Stomach (tissue), 9 donors: ENCODE results near the gene ARHGAP33. TPM values are rescaled to one million over a fixed set of nuclear protein-coding genes. Genes with fewer than 3 reads are reported as not detected.
"Not testable (repeated sequence)": the region's sequence is repeated elsewhere in the genome, so short reads cannot be mapped to it uniquely, and the experiment has no call there.

Experiments used
- DNase-seq, 2 donors: peaks; one replicate each; pipeline versions ENCODE4 v3.0.0 to v3.0.0-alpha.2; 2013 to 2019
- H3K27ac ChIP-seq, 5 donors: fragments of 200-600 bp in 4 of 5; sonication (generic) in 4 of 5; one replicate each; pipeline ENCODE4 v1.5.1; 2013 to 2019; ENCODE audit warnings: mild to moderate bottlenecking in 1 of 5, moderate library complexity in 1 of 5
- H3K27me3 ChIP-seq, 3 donors: fragments of 200-600 bp; sonication (generic); one replicate each; pipeline ENCODE4 v1.5.1; 2017 to 2019; ENCODE audit warnings: mixed run types in 1 of 3
- H3K36me3 ChIP-seq, 4 donors: fragments of 200-600 bp; sonication (generic); 1 replicate in 3 of 4; 2 replicates in 1 of 4; pipeline ENCODE4 v1.5.1; 2016 to 2019
- H3K4me1 ChIP-seq, 4 donors: fragments of 200-600 bp; sonication (generic); one replicate each; pipeline ENCODE4 v1.5.1; 2016 to 2019
- H3K4me3 ChIP-seq, 4 donors: fragments of 200-600 bp; sonication (generic) in 3 of 4; one replicate each; pipeline ENCODE4 v1.5.1; 2016 to 2019; ENCODE audit warnings: mild to moderate bottlenecking in 1 of 4
- H3K9me3 ChIP-seq, 4 donors: fragments of 200-600 bp; sonication (generic); one replicate each; pipeline ENCODE4 v1.5.1; 2016 to 2019
- EP300 ChIP-seq: sonication (generic); formaldehyde crosslinking; IDR thresholded peaks from one replicate; pipeline ENCODE4 v1.6.1; 2017; ENCODE audit warnings: antibody characterized with exemption
- POLR2A ChIP-seq, 4 donors: fragments of 450-650 bp; IDR thresholded peaks; one replicate each; pipeline ENCODE4 v1.6.1; 2016; ENCODE audit warnings: antibody characterized with exemption in 4 of 4, control low read depth in 2 of 4, mild to moderate bottlenecking in 1 of 4, moderate library complexity in 1 of 4
- POLR2AphosphoS5 ChIP-seq, 3 donors: sonication (generic); formaldehyde crosslinking; IDR thresholded peaks; one replicate each; pipeline ENCODE4 v1.6.1; 2016; ENCODE audit warnings: antibody characterized with exemption in 3 of 3
- WGBS, 5 donors: extraction: QIAGEN DNeasy Blood & Tissue Kit in 3 of 5; methylation state at CpG; one replicate each; pipeline versions ENCODE4 v1.1.5 to v1.1.7; 2013 to 2018; 5-methylcytosine and 5-hydroxymethylcytosine counted together
- intact Hi-C: fragments of 100-400 bp; cut with DNase I; formaldehyde crosslinking; loops from one replicate; pipeline ENCODE4 v1.15.1; 2023; ENCODE audit warnings: low total_unique reads
- polyA plus RNA-seq, 3 donors: library from polyadenylated mRNA; stranded (reverse); fragments of 200-250 nt; gene quantifications; one replicate each; pipeline ENCODE4 v1.2.3, GENCODE V29; 2013
- total RNA-seq, 5 donors: library from RNA; depleted of rRNA; stranded (reverse); fragments of >200 nt; gene quantifications; one replicate each; pipeline versions ENCODE4 v1.1.0 to v1.2.3, GENCODE V29; 2014 to 2016
- TF ChIP-seq, protein P1 (sequence below), 7 experiments: fragments of 450-650 bp in 4 of 7; fragments of 200-600 bp in 3 of 7; sonication (generic) in 3 of 7; IDR thresholded peaks; one replicate each; pipeline ENCODE4 v1.5.1; 2016 to 2019; ENCODE audit warnings: antibody characterized with exemption in 7 of 7, control low read depth in 2 of 7, mild to moderate bottlenecking in 1 of 7
- donor health status: healthy with polysubstance abuse.
- donor health status: Bipolar disorder and iron deficiency.
- donor health status: healthy.

ARHGAP33 gene
- total and polyA plus RNA-seq, 8 donors, result 1.4 to 73.6 (median 12.2) TPM

DNA sequence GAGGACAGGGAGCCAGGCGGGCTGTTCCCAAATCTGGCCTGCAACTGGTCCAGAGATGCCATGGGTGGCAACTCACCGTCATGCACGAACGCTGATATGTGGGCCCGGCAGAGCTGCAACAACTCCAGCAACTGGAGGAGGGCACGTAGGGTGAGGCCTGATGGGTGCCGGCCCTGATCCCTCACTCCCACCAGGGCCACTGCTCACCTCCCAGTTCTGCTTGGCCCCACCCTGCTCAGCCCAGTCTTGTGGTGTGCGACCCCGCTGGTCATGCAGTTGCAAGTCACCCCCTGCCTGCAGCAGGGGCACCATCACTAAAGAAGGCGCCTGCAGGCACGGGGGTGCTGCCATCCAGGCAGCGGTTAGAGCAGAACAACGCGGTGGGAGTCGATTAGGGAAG is 16.9 kb downstream of the ARHGAP33 start:
- H3K9me3 ChIP-seq, result no peaks in the 10 kb centered on the region
- H3K4me1 ChIP-seq, result peaks cover 0 to 5% (median 0%) of the 10 kb centered on the region in 4 donors
- DNase-seq, result no peak
- WGBS, 5 donors, result 85 to 91% (median 88%) methylated on average over 9 to 15 of the region's 15 CpGs
- H3K36me3 ChIP-seq, result peaks cover 0 to 4% (median 3%) of the 10 kb centered on the region in 4 donors
- no peak overlapping the region for H3K27ac ChIP-seq
- TF ChIP-seq POLR2A (IDR thresholded peaks at IDR 0.05) (no peak), EP300 (no peak), POLR2AphosphoS5 (IDR thresholded peaks at IDR 0.05) (no peak)
- TF ChIP-seq, protein P1, sequence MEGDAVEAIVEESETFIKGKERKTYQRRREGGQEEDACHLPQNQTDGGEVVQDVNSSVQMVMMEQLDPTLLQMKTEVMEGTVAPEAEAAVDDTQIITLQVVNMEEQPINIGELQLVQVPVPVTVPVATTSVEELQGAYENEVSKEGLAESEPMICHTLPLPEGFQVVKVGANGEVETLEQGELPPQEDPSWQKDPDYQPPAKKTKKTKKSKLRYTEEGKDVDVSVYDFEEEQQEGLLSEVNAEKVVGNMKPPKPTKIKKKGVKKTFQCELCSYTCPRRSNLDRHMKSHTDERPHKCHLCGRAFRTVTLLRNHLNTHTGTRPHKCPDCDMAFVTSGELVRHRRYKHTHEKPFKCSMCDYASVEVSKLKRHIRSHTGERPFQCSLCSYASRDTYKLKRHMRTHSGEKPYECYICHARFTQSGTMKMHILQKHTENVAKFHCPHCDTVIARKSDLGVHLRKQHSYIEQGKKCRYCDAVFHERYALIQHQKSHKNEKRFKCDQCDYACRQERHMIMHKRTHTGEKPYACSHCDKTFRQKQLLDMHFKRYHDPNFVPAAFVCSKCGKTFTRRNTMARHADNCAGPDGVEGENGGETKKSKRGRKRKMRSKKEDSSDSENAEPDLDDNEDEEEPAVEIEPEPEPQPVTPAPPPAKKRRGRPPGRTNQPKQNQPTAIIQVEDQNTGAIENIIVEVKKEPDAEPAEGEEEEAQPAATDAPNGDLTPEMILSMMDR (IDR thresholded peaks at IDR 0.05), result no peak
- intact Hi-C loops, result no loop called here
- H3K4me3 ChIP-seq, result no peak overlapping the region
- peaks cover 0 to 25% (median 10%) of the 10 kb centered on the region in 3 donors for H3K27me3 ChIP-seq

DNA sequence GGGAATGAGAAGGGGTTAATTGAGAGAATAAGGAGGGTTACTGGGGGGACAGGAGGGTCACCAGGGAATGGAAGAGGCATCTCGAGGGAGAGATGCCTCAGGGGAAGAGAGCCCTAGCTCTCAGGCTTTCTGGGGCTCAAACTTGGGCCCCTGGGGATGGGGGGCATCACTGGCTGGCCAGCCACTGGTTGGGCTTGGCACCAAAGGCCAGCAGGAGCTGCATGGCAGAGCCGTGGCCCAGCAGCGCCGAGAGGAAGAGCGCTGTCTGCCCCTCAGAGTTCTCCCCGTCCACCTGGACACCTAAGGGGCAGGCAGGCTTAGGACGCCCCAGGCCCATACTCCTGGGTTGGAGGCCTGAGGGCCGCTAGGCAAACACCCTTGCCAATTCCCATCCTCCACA is 17.5 kb downstream of the ARHGAP33 start:
- no peak for DNase-seq
- TF ChIP-seq POLR2AphosphoS5 (IDR thresholded peaks at IDR 0.05), result no peak
- TF ChIP-seq EP300, result no peak
- no peak for TF ChIP-seq POLR2A (IDR thresholded peaks at IDR 0.05)
- TF ChIP-seq, protein P1 (IDR thresholded peaks at IDR 0.05), result no peak
- Histone ChIP-seq H3K9me3 (no peaks in the 10 kb centered on the region), H3K4me3 (no peak overlapping the region), H3K4me1 (peaks cover 0 to 11% (median 0%) of the 10 kb centered on the region in 4 donors), H3K27ac (no peak overlapping the region), H3K27me3 (peaks cover 0 to 31% (median 16%) of the 10 kb centered on the region in 3 donors), H3K36me3 (no peaks in the 10 kb centered on the region)
- intact Hi-C loops, result no loop called here
- 65 to 83% (median 78%) methylated on average over 7 to 8 of the region's 8 CpGs for WGBS, 5 donors

DNA sequence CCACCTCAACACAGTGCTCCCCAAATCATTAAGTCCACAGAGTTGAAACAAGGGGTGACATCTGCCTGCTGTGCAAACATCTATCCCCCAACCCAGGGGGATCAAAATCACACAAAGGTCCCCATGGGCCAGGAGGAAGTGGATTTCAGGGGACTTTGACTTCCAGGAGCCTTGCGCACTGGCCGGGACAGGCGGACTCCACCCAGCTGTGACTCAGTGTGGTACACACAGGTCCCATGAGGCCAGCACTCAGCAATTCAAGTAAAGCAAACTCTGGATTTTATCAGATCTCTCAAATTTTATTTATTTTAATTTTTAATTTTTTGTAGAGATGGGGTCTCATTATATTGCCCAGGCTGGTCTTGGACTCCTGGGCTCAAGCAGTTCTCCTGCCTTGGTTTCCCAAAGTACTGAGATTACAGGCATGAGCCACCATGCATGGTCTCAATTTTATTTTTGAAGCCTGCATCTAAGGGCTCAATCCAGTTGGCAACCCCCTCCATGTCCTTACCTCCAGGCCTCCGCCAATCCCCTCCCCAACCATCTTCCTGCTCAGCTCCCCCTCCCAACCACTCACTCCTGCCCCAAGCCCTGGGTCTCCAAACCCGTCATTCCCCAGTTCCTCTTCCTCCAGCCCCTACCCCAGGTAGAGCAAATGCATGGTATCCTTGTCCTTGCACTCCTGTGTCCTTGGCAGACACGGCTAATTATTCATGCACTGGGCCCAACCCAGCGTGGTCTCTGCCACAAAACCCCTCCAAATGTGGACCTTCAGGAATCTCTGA is 18.2 kb downstream of the ARHGAP33 start:
- Histone ChIP-seq H3K27me3 (peaks cover 0 to 37% (median 22%) of the 10 kb centered on the region in 3 donors), H3K9me3 (no peaks in the 10 kb centered on the region), H3K36me3 (no peaks in the 10 kb centered on the region), H3K4me3 (no peak overlapping the region), H3K4me1 (peaks cover 0 to 12% (median 0%) of the 10 kb centered on the region in 4 donors), H3K27ac (no peak overlapping the region)
- WGBS, 5 donors, result 59 to 68% (median 66%) methylated on average over 7 of the region's 7 CpGs
- intact Hi-C loops, result no loop called here
- TF ChIP-seq, protein P1 (IDR thresholded peaks at IDR 0.05), result no peak
- TF ChIP-seq POLR2A (IDR thresholded peaks at IDR 0.05) (no peak), POLR2AphosphoS5 (IDR thresholded peaks at IDR 0.05) (no peak), EP300 (no peak)
- peak; percentile 50 to 79 for DNase-seq

DNA sequence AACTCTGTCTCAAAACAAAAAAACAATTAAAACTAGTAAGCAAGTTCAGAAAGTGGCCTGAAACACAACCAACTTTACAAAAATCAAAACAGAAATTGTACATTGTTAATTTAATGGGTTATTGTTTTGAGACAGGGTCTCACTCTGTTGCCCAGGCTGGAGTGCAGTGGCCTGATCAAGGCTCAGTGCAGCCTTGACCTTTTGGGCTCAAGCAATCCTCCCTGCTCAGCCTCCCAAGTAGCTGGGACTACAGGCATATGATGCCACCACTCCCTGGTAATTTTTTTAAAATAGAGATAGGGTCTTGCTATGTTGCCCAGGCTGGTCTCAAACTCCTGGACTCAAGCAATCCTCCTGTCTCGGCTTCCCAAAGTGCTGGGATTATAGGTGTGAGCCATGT is 20.2 kb downstream of the ARHGAP33 start:
- H3K27ac ChIP-seq, H3K36me3 ChIP-seq, H3K9me3 ChIP-seq, intact Hi-C loops, DNase-seq, H3K4me3 ChIP-seq: not testable (repeated sequence)
- H3K4me1 ChIP-seq, result peaks cover 0 to 12% (median 0%) of the 10 kb centered on the region in 4 donors
- WGBS, 5 donors, result 79 to 96% (median 88%) methylated on average over 1 of the region's 1 CpG
- peaks cover 0 to 56% (median 22%) of the 10 kb centered on the region in 3 donors for H3K27me3 ChIP-seq
